NB4 (cell line): ENCODE measurements around the gene C2orf66.
A peak's percentile ranks its signal among the peaks of the same experiment; 100 is the strongest.

Experiments used
- DNase-seq: peaks from one replicate; pipeline ENCODE4 v3.0.0; 2010; ENCODE audit warnings: low read depth
- H3K4me3 ChIP-seq: one replicate; pipeline ENCODE4 v1.5.1; 2011; ENCODE audit warnings: mild to moderate bottlenecking, low read depth, low read length, moderate library complexity
- MYC ChIP-seq: IDR thresholded peaks from 2 replicates; pipeline ENCODE4 v1.6.1; 2011; ENCODE audit warnings: low read depth, low read length
- POLR2A ChIP-seq: IDR thresholded peaks from 2 replicates; pipeline ENCODE4 v1.6.1; 2011; ENCODE audit warnings: mild to moderate bottlenecking; ENCODE audit not compliant: insufficient read length; ENCODE audit errors: extremely low read depth
- TF ChIP-seq, protein P1 (sequence below): IDR thresholded peaks from one replicate; pipeline ENCODE4 v1.5.1; 2012; ENCODE audit warnings: low read depth, low read length
- TF ChIP-seq, protein P2 (sequence below): IDR thresholded peaks from 2 replicates; pipeline ENCODE4 v1.6.1; 2011; ENCODE audit warnings: low read depth, low read length

Gene C2orf66

DNA sequence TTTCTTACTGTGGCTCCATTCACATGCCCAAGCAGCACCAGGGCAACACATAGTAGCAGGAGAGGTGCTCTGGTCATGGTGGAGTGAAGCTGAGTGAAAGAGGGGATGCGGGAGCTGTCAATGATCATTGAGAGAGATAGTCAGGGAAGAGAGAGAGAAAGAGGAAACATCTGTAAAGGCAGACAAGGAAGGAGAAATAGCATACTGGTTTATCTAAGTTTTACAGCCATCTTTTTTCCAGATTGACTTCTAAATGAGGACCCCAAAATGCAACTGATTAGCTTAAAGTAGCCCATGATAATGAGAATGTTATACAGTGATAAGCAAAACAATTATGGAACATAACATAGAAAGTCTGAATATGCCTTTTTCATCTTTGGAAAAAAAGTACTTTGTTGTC lies at the start of gene C2orf66:
Gene C2orf66, minus strand, starts transcription at position 96 of the 400 bp plus-strand sequence. Its CDS starts 19 bp downstream, at position 77.
- DNase-seq: no peak
- TF ChIP-seq, protein P1, sequence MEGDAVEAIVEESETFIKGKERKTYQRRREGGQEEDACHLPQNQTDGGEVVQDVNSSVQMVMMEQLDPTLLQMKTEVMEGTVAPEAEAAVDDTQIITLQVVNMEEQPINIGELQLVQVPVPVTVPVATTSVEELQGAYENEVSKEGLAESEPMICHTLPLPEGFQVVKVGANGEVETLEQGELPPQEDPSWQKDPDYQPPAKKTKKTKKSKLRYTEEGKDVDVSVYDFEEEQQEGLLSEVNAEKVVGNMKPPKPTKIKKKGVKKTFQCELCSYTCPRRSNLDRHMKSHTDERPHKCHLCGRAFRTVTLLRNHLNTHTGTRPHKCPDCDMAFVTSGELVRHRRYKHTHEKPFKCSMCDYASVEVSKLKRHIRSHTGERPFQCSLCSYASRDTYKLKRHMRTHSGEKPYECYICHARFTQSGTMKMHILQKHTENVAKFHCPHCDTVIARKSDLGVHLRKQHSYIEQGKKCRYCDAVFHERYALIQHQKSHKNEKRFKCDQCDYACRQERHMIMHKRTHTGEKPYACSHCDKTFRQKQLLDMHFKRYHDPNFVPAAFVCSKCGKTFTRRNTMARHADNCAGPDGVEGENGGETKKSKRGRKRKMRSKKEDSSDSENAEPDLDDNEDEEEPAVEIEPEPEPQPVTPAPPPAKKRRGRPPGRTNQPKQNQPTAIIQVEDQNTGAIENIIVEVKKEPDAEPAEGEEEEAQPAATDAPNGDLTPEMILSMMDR: no peak
- TF ChIP-seq, protein P2, sequence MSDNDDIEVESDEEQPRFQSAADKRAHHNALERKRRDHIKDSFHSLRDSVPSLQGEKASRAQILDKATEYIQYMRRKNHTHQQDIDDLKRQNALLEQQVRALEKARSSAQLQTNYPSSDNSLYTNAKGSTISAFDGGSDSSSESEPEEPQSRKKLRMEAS: no peak
- TF ChIP-seq POLR2A: no peak

DNA sequence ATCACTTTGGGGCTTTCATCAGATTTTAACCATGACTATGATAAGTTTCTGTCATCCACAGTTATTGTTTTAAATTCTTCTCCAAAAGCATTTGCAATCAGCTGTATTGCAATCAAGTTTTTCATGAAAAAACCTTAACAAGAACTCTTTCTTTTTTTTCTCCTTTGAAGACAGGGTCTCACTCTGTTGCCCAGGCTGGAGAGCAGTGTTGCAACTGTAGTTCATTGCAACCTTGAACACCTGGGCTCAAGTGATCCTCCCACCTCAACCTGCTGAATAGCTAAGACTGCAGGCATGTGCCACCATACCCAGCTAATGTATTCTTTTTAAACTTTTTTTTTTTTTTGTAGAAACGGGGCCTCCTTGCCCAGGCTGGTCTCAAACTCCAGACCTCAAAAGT lies 45.5 kb upstream of the C2orf66 start:
- DNase-seq: no peak
- no peak for TF ChIP-seq POLR2A
- TF ChIP-seq, protein P1: no peak
- TF ChIP-seq, protein P2: no peak
- TF ChIP-seq MYC: no peak
- H3K4me3 ChIP-seq: no peak overlapping the region

More for the DNA sequence above, at the start of gene C2orf66:
- H3K4me3 ChIP-seq: no peak within 1 kb of the TSS

DNA sequence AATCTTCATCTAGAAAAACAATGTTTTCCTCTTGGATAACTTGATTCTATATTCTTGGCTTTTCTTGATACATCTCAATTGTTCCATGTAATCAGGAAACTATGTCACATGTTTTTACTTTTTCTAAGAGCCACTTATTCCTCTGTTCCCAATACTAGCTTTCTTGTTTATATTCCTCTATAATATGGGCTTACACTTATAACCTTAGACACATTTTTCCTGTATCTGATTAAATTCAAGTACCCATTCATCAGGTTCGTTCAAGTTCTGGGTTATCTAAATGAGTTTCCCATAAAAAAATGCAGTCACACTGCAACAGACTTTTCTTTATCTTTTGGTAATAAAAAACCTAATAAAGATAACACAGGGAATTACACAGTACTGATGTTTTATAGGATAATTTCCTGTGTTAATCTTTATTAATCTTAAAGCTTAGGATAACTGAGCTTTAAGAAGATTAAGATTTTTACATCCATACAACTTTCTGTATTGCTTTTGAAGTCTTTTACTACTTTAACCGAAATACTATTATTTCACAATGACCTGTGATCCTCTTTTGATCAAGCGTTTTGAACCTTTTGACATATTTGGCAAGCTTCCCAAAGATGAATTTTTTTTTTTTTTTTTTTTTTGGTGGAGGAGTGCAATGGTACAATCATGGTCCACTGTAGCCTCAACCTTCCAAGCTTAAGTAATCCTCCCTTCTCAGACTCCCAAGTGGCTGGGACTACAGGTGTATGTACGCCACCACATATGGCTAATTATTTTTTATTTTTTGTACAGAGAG lies 44.3 kb upstream of the C2orf66 start:
- no peak for DNase-seq
- no peak overlapping the region for H3K4me3 ChIP-seq
- TF ChIP-seq MYC (no peak), POLR2A (no peak)
- TF ChIP-seq, protein P1: no peak
- TF ChIP-seq, protein P2: no peak

DNA sequence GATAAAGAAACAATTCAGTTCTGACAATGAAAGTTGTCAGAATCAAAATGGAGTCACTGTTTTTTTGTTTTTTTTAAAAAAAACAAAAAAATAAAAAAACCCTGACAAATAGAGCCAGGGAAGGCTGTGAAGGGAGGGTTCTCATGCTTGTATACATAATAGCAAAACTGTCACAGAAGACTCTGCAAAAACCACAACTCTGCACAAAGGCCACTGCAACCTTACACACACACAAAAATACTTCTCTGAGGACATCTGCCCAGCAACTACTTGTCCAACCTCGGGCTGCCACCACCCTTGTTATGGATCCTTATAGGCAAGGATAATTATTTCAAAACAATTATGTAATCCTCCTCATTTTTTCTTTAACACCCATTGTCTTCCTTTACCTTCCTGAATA lies 41.9 kb upstream of the C2orf66 start:
- no peak overlapping the region for H3K4me3 ChIP-seq
- TF ChIP-seq, protein P2: no peak
- TF ChIP-seq, protein P1: no peak
- no peak for TF ChIP-seq MYC
- no peak for TF ChIP-seq POLR2A
- no peak for DNase-seq

DNA sequence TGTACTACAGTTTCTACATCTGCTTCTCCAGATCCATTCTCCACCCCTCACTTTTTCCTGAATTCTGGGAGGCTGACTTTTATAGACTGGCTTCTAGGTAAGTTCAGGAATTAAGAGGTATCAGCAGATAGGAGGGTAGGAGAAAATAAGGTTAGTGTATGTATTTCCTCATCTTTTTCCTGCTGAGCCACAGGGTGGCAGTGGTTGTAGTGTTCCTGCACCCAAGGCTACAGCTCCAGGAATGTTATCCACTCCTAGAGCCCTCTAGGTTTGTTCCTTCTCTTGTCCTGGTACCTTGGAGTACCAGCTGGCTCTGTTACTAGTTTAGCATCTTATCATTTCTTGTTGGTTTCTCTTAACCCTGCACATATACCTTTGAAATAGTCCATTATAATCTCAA lies 40.7 kb upstream of the C2orf66 start:
- H3K4me3 ChIP-seq: no peak overlapping the region
- peak; percentile 12 for DNase-seq
- TF ChIP-seq, protein P2: no peak
- TF ChIP-seq, protein P1: no peak
- TF ChIP-seq MYC (no peak), POLR2A (no peak)

DNA sequence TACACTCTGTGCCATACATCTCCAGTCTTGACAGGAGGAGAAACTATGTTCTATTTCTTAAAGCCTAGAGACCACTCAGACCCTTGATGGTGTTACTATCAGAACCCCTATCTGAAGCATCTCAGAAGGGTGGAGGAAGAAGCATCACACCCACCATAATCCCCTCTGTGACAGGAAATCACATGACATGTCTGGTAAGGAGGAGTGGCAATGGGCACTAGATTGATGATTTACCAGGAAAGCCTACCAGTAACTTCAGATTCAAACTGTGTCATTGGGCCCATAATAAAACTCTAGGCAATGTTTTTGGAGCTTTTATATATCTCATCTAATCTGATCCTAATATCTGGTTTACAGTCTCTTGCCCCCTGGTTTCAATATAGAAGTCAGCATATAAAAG lies 37.1 kb upstream of the C2orf66 start:
- DNase-seq: no peak
- H3K4me3 ChIP-seq: no peak overlapping the region
- TF ChIP-seq, protein P2: no peak
- TF ChIP-seq, protein P1: no peak
- no peak for TF ChIP-seq MYC
- TF ChIP-seq POLR2A: no peak
